Measurements from ENCODE around the gene APBA3. TPM values are rescaled to one million over a fixed set of nuclear protein-coding genes. Genes with fewer than 3 reads are reported as not detected.

The APBA3 gene
- total RNA-seq, 1 experiment from 2014 or later, result 19.6 TPM

GRCh38 chr19:3808420-3809143 is 47.1 kb upstream of the APBA3 start:
- Mint-ChIP-seq H3K27ac (ENCODE audit: unreplicated experiment) (no peak overlapping the region), H3K36me3 (ENCODE audit: insufficient read depth, unreplicated experiment) (no peaks in the 10 kb centered on the region), H3K4me3 (ENCODE audit: low read depth, unreplicated experiment) (no peak overlapping the region), H3K4me1 (ENCODE audit: low read depth, unreplicated experiment) (no peaks in the 10 kb centered on the region), H3K27me3 (ENCODE audit: unreplicated experiment) (peaks cover 5% of the 10 kb centered on the region), H3K9me3 (ENCODE audit: low read depth, unreplicated experiment) (no peaks in the 10 kb centered on the region)
- no peak for DNase-seq
- intact Hi-C loops (cut with micrococcal nuclease; ENCODE audit: unreplicated experiment), result no loop called here
- no TSS peak for BruUV-seq (replicated peaks)
- CTCF ChIA-PET, result no interaction called here
- no peak for TF ChIP-seq CTCF (IDR thresholded peaks at IDR 0.05; ENCODE audit: unreplicated experiment)

- no peaks in the 10 kb centered on the region for H3K9me3 Mint-ChIP-seq (ENCODE audit: low read depth, unreplicated experiment)
- DNase-seq, result no peak
- no peak for TF ChIP-seq CTCF (IDR thresholded peaks at IDR 0.05; ENCODE audit: unreplicated experiment)
- BruUV-seq (replicated peaks), result no TSS peak
- CTCF ChIA-PET, result no interaction called here
- no peak overlapping the region for H3K27ac Mint-ChIP-seq (ENCODE audit: unreplicated experiment)
- peaks cover 13% of the 10 kb centered on the region for H3K27me3 Mint-ChIP-seq (ENCODE audit: unreplicated experiment)
- no peak overlapping the region for H3K4me3 Mint-ChIP-seq (ENCODE audit: low read depth, unreplicated experiment)
- H3K36me3 Mint-ChIP-seq (ENCODE audit: insufficient read depth, unreplicated experiment), result no peaks in the 10 kb centered on the region
- intact Hi-C loops (cut with micrococcal nuclease; ENCODE audit: unreplicated experiment), result no loop called here
- no peaks in the 10 kb centered on the region for H3K4me1 Mint-ChIP-seq (ENCODE audit: low read depth, unreplicated experiment)
Measured at GRCh38 chr19:3807574-3808354, 46.3 kb upstream of the APBA3 start.

- Mint-ChIP-seq H3K9me3 (ENCODE audit: low read depth, unreplicated experiment) (no peaks in the 10 kb centered on the region), H3K36me3 (ENCODE audit: insufficient read depth, unreplicated experiment) (no peaks in the 10 kb centered on the region), H3K27ac (ENCODE audit: unreplicated experiment) (no peak overlapping the region), H3K4me3 (ENCODE audit: low read depth, unreplicated experiment) (no peak overlapping the region), H3K4me1 (ENCODE audit: low read depth, unreplicated experiment) (no peaks in the 10 kb centered on the region), H3K27me3 (ENCODE audit: unreplicated experiment) (peaks cover 18% of the 10 kb centered on the region)
- no peak for TF ChIP-seq CTCF (IDR thresholded peaks at IDR 0.05; ENCODE audit: unreplicated experiment)
- BruUV-seq (replicated peaks), result no TSS peak
- intact Hi-C loops (cut with micrococcal nuclease; ENCODE audit: unreplicated experiment), result no loop called here
- no peak for DNase-seq
- CTCF ChIA-PET, result no interaction called here
Measured at GRCh38 chr19:3807131-3807480, 45.6 kb upstream of the APBA3 start.

- Mint-ChIP-seq H3K4me1 (ENCODE audit: low read depth, unreplicated experiment) (no peaks in the 10 kb centered on the region), H3K4me3 (ENCODE audit: low read depth, unreplicated experiment) (no peak overlapping the region), H3K27ac (ENCODE audit: unreplicated experiment) (no peak overlapping the region), H3K36me3 (ENCODE audit: insufficient read depth, unreplicated experiment) (no peaks in the 10 kb centered on the region), H3K27me3 (ENCODE audit: unreplicated experiment) (peaks cover 21% of the 10 kb centered on the region), H3K9me3 (ENCODE audit: low read depth, unreplicated experiment) (no peaks in the 10 kb centered on the region)
- TF ChIP-seq CTCF (IDR thresholded peaks at IDR 0.05; ENCODE audit: unreplicated experiment), result no peak
- DNase-seq, result no peak
- CTCF ChIA-PET, result no interaction called here
- intact Hi-C loops (cut with micrococcal nuclease; ENCODE audit: unreplicated experiment), result no loop called here
- no TSS peak for BruUV-seq (replicated peaks)
Measured at GRCh38 chr19:3805859-3806258, 44.4 kb upstream of the APBA3 start.
